Measurements from ENCODE around the gene OSGIN1. TPM values are rescaled to one million over a fixed set of nuclear protein-coding genes. Genes with fewer than 3 reads are reported as not detected.
"Not testable (repeated sequence)": the region's sequence is repeated elsewhere in the genome, so short reads cannot be mapped to it uniquely, and the experiment has no call there.

OSGIN1 gene
- total RNA-seq, 1 donor from 2014 or later: 4.0 TPM

GRCh38 chr16:83946781-83947566 lies 6.1 kb upstream of the OSGIN1 start:
- H3K4me3 Mint-ChIP-seq: no peak overlapping the region
- no peaks in the 10 kb centered on the region for H3K27me3 Mint-ChIP-seq
- TF ChIP-seq CTCF (conservative IDR thresholded peaks at IDR 0.05): no peak
- H3K27ac Mint-ChIP-seq: peak overlapping the region; percentile 17
- H3K36me3 Mint-ChIP-seq: no peaks in the 10 kb centered on the region
- no peak for DNase-seq (ENCODE audit: extremely low spot score, unreplicated experiment)
- no peaks in the 10 kb centered on the region for H3K4me1 Mint-ChIP-seq (ENCODE audit: unreplicated experiment)
- no peaks in the 10 kb centered on the region for H3K9me3 Mint-ChIP-seq

GRCh38 chr16:83947642-83948234 lies 5.3 kb upstream of the OSGIN1 start:
- no peak for TF ChIP-seq CTCF (conservative IDR thresholded peaks at IDR 0.05)
- Mint-ChIP-seq H3K4me3 (no peak overlapping the region), H3K4me1 (ENCODE audit: unreplicated experiment) (no peaks in the 10 kb centered on the region), H3K36me3 (no peaks in the 10 kb centered on the region), H3K9me3 (no peaks in the 10 kb centered on the region), H3K27ac (no peak overlapping the region), H3K27me3 (no peaks in the 10 kb centered on the region)
- no peak for DNase-seq (ENCODE audit: extremely low spot score, unreplicated experiment)

- H3K27ac Mint-ChIP-seq: peak overlapping the region; percentile 34
- no peaks in the 10 kb centered on the region for H3K27me3 Mint-ChIP-seq
- DNase-seq (ENCODE audit: extremely low spot score, unreplicated experiment): no peak
- no peak for TF ChIP-seq CTCF (conservative IDR thresholded peaks at IDR 0.05)
- H3K4me1 Mint-ChIP-seq (ENCODE audit: unreplicated experiment): peaks cover 4% of the 10 kb centered on the region
- H3K9me3 Mint-ChIP-seq: no peaks in the 10 kb centered on the region
- H3K4me3 Mint-ChIP-seq: no peak overlapping the region
- no peaks in the 10 kb centered on the region for H3K36me3 Mint-ChIP-seq
Measured at GRCh38 chr16:83948914-83949723, 3.9 kb upstream of the OSGIN1 start.

- H3K4me3 Mint-ChIP-seq: no peak overlapping the region
- peaks cover 9% of the 10 kb centered on the region for H3K4me1 Mint-ChIP-seq (ENCODE audit: unreplicated experiment)
- H3K9me3 Mint-ChIP-seq: no peaks in the 10 kb centered on the region
- no peak for TF ChIP-seq CTCF (conservative IDR thresholded peaks at IDR 0.05)
- no peaks in the 10 kb centered on the region for H3K27me3 Mint-ChIP-seq
- H3K36me3 Mint-ChIP-seq: no peaks in the 10 kb centered on the region
- no peak for DNase-seq (ENCODE audit: extremely low spot score, unreplicated experiment)
- H3K27ac Mint-ChIP-seq: no peak overlapping the region
Measured at GRCh38 chr16:83949724-83950001, 3.4 kb upstream of the OSGIN1 start.

- not testable (repeated sequence) for H3K27me3 Mint-ChIP-seq; DNase-seq (ENCODE audit: extremely low spot score, unreplicated experiment); H3K4me3 Mint-ChIP-seq; H3K36me3 Mint-ChIP-seq; H3K4me1 Mint-ChIP-seq (ENCODE audit: unreplicated experiment); H3K9me3 Mint-ChIP-seq
- H3K27ac Mint-ChIP-seq: peak overlapping the region; percentile 28
- TF ChIP-seq CTCF (conservative IDR thresholded peaks at IDR 0.05): peak; percentile 25
Measured at GRCh38 chr16:83950862-83951399, 2.1 kb upstream of the OSGIN1 start.
